Breast epithelium (tissue), 3 donors: ENCODE measurements around the gene C2orf68.

Experiments used
- POLR2A ChIP-seq: fragments of 450-650 bp; IDR thresholded peaks from one replicate; pipeline ENCODE4 v1.6.1; 2016; ENCODE audit warnings: antibody characterized with exemption, mild to moderate bottlenecking, moderate library complexity
- TF ChIP-seq, protein P1 (sequence below), 3 donors: fragments of 450-650 bp; IDR thresholded peaks; one replicate each; pipeline ENCODE4 v1.5.1; 2016 to 2017; ENCODE audit warnings: antibody characterized with exemption in 3 of 3, mild to moderate bottlenecking in 3 of 3, moderate library complexity in 3 of 3

DNA sequence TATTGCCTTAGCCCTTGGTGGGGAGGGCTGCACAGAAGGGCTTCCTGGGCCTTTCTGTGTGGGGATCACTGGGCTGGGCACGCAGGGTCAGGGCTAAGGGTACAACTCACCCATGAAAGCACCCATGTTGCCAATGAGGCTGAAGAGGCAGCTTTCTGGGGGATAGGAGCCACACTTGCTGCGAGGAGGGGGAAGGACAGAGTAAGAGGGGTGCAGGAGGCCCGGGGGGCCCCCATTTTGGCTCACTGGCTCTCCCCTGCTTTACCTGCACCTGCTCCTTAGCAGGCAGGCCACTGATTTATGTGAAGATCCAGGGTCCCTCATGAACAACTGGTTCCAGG is 11.7 kb downstream of the C2orf68 start:
- TF ChIP-seq, protein P1, sequence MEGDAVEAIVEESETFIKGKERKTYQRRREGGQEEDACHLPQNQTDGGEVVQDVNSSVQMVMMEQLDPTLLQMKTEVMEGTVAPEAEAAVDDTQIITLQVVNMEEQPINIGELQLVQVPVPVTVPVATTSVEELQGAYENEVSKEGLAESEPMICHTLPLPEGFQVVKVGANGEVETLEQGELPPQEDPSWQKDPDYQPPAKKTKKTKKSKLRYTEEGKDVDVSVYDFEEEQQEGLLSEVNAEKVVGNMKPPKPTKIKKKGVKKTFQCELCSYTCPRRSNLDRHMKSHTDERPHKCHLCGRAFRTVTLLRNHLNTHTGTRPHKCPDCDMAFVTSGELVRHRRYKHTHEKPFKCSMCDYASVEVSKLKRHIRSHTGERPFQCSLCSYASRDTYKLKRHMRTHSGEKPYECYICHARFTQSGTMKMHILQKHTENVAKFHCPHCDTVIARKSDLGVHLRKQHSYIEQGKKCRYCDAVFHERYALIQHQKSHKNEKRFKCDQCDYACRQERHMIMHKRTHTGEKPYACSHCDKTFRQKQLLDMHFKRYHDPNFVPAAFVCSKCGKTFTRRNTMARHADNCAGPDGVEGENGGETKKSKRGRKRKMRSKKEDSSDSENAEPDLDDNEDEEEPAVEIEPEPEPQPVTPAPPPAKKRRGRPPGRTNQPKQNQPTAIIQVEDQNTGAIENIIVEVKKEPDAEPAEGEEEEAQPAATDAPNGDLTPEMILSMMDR (IDR thresholded peaks at IDR 0.05): no peak
- no peak for TF ChIP-seq POLR2A
